NCI-H1417 treated with DMSO at 0.1 percent for 48 hours (cell line): ENCODE results near the gene IVL.

Experiments used
- DNase-seq: peaks from one replicate; lab custom pipeline; 2025; lab: John Stamatoyannopoulos, UW

The IVL gene

GRCh38 chr1:152946651-152947256 lies 38.4 kb downstream of the IVL start, which contains the start of gene SPRR5:
Gene SPRR5 (plus strand): TSS chr1:152947206. CDS start chr1:152948555, 1,349 bp downstream.
- no peak for DNase-seq

GRCh38 chr1:152951711-152952110 lies 43.4 kb downstream of the IVL start:
- no peak for DNase-seq

GRCh38 chr1:152953761-152954160 lies 45.4 kb downstream of the IVL start:
- DNase-seq, result no peak

GRCh38 chr1:152954436-152954835 lies 46.1 kb downstream of the IVL start:
- DNase-seq, result no peak

GRCh38 chr1:152957561-152957960 lies 49.2 kb downstream of the IVL start:
- no peak for DNase-seq

- DNase-seq, result no peak
These were observed 50.9 kb downstream of the IVL start for GRCh38 chr1:152959273-152959672.

- no peak for DNase-seq
These were observed 51.6 kb downstream of the IVL start for GRCh38 chr1:152959801-152960451.

GRCh38 chr1:152960452-152961044 lies 52.2 kb downstream of the IVL start:
- no peak for DNase-seq
